PC-9 (cell line): ENCODE measurements around the gene RPS2.

Source experiments
- CTCF ChIP-seq: fragments of 200-600 bp; sonication (generic); conservative IDR thresholded peaks from 2 replicates; pipeline ENCODE4 v1.6.1; 2017; ENCODE audit warnings: mixed run types, antibody characterized with exemption, mild to moderate bottlenecking, moderate library complexity
- EZH2 ChIP-seq: fragments of 200-600 bp; sonication (generic); IDR thresholded peaks from 2 replicates; pipeline ENCODE4 v1.8.0; 2017; ENCODE audit warnings: antibody characterized with exemption, low read depth

DNA sequence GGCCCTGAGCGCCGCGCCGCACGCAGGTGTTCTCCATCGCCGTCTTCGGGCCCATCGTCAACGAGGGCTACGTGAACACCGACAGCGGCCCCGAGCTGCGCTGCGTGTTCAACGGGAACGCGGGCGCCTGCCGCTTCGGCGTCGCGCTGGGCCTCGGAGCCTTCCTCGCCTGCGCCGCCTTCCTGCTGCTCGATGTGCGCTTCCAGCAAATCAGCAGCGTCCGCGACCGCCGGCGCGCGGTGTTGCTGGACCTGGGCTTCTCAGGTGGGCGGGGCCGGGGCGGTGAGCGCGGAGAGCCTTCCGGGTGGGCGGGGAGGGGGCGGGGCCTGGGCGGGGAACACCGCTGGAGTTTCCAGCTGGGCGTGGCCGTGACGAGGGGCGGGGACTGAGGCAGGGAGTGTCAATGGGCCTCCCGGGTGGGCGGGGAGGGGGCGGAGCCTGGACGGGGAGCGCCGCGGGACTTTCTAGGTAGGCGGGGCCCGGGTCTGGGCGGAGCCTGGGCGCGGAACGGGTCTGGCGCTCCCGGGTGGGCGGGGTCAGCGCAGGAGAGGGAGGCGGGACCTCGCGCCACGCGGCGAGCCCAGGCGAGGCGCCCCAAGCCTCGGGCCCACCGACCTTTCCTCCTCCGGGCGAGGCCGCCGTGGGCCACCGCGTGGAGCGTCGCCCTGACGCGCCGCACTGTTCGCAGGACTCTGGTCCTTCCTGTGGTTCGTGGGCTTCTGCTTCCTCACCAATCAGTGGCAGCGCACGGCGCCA is 27.5 kb upstream of the RPS2 start:
- TF ChIP-seq CTCF (no peak), EZH2 (no peak)
